ENCODE results near the gene SENP2.

SENP2 gene

DNA sequence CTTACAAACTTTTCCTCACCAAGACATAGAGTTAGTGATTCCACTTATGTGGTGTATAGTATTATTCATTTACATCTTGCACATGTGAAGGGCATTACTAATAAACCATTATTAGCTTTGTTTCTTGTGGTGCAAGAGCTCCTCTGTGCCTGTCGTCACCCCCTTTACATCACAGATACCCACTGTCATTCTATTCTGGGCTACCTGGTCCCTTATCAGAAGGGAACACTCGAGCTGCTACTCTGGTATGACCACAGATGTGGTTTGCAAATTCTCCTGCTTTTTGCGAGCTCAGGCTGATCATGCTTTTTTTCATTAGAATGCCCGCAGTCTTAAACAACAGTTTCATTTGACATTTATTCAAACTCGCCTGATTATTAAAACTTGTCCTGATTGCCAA is 13.9 kb upstream of the SENP2 start:
- no peak overlapping the region for H3K27ac ChIP-seq
- TF ChIP-seq, protein P1, sequence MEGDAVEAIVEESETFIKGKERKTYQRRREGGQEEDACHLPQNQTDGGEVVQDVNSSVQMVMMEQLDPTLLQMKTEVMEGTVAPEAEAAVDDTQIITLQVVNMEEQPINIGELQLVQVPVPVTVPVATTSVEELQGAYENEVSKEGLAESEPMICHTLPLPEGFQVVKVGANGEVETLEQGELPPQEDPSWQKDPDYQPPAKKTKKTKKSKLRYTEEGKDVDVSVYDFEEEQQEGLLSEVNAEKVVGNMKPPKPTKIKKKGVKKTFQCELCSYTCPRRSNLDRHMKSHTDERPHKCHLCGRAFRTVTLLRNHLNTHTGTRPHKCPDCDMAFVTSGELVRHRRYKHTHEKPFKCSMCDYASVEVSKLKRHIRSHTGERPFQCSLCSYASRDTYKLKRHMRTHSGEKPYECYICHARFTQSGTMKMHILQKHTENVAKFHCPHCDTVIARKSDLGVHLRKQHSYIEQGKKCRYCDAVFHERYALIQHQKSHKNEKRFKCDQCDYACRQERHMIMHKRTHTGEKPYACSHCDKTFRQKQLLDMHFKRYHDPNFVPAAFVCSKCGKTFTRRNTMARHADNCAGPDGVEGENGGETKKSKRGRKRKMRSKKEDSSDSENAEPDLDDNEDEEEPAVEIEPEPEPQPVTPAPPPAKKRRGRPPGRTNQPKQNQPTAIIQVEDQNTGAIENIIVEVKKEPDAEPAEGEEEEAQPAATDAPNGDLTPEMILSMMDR (conservative IDR thresholded peaks at IDR 0.05): no peak

DNA sequence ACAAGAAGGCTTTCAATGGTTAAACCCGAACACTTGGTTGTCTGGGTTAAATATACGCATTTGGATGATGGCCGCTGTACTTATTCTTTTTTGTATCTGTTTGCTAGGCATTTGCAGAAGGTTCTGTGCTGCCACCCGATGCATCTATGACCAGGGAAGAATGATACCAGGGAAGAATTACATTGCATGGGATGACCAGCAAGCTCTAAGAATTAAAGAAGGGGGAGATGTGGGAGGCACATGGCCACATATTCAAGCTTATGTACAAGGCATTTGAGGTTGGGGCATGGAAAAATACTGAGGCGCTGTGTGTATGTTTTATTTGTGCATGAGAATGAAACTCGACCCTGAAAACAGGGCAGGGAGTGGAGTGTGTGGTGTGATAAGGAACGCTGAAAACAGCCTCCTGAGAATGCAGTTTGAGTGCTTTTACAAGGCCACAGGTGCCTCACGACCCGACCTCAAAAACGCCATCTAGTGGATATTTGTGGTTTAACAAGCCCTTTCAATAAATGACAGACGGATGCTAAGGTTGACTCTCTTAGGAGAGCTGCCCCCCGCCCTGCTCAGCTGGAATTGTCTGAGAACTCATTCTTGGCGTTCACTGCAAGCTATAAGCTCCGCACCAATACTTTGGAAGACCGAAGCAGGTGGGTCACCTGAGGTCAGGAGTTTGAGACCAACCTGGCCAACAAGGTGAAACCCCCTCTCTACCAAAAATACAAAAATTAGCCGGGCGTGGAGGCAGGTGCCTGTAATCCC is 10.8 kb upstream of the SENP2 start:
- H3K27ac ChIP-seq: peak overlapping the region; percentile 42
- TF ChIP-seq, protein P1 (conservative IDR thresholded peaks at IDR 0.05): peak; percentile 83

DNA sequence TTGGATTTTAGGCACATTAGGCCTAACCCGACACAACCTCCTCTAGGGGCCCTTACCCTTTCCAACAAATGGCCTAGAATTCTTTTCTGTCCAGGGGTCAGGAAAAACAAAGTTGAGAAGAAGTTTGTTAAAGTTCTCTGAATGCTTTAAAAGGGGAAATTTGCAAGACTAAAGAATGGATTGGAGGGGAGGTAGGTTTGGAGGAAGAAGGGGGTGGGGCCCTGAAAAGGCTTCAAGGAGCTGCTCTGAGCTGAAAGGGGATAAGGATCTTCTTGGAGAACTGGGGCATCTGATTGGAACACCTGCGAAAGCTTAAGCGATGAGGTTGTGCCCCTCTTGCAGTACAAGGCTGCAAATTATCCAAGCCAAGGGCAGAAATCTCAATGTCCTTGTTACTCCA is 3.9 kb upstream of the SENP2 start:
- no peak overlapping the region for H3K27ac ChIP-seq

DNA sequence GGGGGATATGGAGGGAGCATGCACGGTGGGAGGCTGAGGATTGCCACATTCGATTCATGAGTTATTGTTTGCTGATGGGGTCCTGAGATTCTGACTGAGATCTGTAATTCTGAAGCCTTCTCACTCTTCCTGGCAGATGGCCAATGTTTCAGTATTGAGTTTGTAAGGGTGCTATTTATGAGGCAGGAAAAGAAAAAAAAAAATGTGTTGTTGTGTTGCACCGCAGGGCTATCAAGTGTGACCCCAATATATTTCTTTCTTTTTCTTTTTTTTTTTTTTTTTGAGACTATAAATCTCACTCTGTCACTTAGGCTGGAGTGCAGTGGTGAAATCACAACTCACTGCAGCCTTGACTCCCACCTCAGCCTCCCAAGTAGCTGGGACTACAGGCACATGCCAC is 3.2 kb upstream of the SENP2 start:
- H3K27ac ChIP-seq: no peak overlapping the region
- TF ChIP-seq, protein P1 (conservative IDR thresholded peaks at IDR 0.05): no peak

More for the DNA sequence above, 3.9 kb upstream of the SENP2 start:
- TF ChIP-seq, protein P1 (conservative IDR thresholded peaks at IDR 0.05): no peak

DNA sequence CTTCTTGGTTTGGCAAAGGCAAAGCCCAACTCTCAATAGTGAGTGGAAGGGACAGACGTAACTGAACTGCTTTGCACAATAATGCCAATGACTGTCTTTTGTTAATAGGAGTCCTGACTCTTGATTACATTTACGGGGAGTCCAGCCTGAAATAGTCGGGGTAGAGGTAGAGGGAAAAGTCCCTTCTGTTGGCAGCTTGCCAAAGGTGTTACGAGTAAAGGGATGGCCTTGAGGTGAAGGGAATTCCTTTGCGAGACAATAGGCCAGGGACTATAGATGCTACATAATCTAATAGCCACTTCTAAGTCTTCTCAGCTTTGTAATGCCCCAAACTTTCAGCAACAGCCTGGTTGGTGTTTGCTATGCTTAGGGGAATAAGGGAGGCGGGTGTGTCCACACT is 2.2 kb upstream of the SENP2 start:
- TF ChIP-seq, protein P1 (conservative IDR thresholded peaks at IDR 0.05): no peak
- no peak overlapping the region for H3K27ac ChIP-seq

DNA sequence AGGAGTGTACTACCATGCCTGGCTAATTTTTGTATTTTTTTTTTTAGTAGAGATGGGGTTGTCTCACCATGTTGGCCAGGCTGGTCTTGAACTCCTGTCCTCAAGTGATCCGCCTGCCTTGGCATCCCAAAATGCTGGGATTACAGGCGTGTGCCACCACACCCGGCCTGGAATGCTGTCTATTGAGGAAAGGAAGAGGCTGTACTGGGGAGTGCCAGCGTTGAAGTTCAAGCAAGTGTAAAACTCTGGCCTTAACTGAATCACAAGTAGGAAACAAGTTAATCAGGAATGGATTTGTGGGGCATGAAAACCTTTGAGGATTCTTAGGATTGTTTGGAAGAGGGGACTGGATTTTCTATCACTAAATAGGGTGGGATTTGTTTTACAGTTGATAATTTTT is 1.4 kb upstream of the SENP2 start:
- TF ChIP-seq, protein P1 (conservative IDR thresholded peaks at IDR 0.05): no peak
- peak overlapping the region; percentile 77 for H3K27ac ChIP-seq

DNA sequence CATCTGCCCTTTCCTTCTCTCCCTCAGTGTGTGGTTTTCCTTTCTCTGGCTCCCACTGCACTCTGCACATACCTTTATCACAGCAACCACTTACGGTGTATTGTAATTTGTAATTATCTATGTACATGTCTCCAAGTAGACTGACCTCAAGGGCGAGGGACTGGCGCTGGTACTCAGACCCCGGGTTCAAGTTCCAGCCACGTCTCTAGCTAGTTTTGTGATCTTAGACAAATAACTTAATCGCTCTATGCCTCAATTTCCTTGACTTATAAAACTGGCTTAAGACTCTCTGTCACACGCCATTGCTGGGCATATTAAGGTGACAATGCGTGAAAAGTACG is 607 bp upstream of the SENP2 start:
- TF ChIP-seq, protein P1 (conservative IDR thresholded peaks at IDR 0.05): no peak
- peak overlapping the region; percentile 77 for H3K27ac ChIP-seq
